HG03039 (cell line): ENCODE results near the gene MRPL48.
"Not testable (repeated sequence)": the region's sequence is repeated elsewhere in the genome, so short reads cannot be mapped to it uniquely, and the experiment has no call there.

ENCODE experiments used
- ATAC-seq: cut with Tn5 transposase; IDR thresholded peaks from one replicate; pipeline ENCODE4 v1.9.1; 2021; ENCODE audit warnings: mild to moderate bottlenecking, moderate library complexity; ENCODE audit not compliant: unreplicated experiment

MRPL48 gene

DNA sequence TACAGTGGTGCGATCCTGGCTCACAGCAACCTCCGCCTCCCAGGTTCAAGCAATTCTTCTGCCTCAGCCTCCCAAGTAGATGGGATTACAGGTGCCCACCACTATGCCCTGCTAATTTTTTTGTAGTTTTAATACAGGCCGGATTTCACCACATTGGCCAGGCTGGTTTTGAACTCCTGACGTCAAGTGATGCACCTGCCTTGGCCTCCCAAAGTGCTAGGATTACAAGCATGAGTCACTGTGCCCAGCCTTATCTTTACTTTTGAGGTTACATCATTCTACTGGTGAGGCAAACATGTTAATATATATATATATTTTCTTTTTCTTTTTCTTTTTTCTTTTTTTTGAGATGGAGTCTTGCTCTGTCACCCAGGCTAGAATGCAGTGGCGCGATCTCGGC, 16.9 kb upstream of the MRPL48 start:
- not testable (repeated sequence) for ATAC-seq

DNA sequence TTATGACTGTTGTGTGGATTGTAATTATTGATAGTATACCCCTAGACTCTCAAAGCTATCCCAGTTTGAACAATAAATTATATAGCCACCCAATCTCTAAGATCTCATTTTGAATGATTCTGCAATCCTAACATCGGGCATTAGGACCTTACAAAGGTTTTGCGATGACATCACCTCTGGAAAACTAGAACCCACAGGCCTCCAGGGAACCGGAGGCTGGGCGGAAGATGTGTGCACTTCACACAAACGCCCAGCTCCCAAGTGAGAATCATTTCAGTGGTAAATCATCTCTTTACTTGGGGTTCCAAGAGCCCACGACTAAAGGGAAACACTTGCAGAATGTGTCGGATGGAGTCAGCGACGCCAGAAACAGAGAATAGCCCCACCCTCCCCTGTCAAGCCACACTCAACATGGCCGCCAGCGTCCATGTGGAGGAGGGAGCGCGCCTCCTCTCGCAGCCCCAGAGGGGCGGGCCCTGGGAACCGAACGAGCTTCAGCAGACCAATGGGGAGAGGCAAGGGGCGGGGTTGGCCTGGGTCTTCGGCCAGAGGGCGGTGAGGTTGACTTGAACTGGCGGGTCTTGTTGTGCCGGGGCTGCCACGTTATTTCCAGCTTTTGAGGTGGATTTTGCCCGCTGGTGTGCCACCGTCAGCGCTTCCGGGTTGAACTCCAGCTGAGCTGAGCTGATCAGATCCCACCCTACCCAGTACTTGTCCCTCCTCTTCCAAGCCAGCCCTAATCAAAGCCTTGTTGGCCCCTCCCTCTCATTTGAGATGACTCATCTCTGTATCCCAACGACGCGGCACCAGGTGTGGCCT, 8.4 kb upstream of the MRPL48 start:
- peak; percentile 97 for ATAC-seq

DNA sequence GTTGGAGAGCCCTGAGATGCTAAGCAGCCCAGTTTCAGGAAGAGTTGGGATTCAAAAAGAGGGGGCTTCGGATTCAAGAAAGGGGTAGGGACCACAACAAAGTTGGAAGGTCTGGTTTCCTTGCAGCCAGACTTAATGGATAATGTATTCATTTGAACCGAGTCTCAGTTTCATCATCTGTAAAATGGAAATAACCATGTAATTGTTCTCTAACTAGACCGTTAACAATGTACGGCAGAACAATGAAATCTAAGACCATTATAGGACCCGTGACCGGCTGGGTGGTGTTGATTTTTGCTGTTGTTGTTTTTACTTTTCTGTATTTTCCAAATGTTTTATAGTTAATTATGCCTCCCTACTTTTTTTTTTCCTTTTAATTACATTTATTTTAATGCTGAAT, 6.4 kb upstream of the MRPL48 start:
- no peak for ATAC-seq

DNA sequence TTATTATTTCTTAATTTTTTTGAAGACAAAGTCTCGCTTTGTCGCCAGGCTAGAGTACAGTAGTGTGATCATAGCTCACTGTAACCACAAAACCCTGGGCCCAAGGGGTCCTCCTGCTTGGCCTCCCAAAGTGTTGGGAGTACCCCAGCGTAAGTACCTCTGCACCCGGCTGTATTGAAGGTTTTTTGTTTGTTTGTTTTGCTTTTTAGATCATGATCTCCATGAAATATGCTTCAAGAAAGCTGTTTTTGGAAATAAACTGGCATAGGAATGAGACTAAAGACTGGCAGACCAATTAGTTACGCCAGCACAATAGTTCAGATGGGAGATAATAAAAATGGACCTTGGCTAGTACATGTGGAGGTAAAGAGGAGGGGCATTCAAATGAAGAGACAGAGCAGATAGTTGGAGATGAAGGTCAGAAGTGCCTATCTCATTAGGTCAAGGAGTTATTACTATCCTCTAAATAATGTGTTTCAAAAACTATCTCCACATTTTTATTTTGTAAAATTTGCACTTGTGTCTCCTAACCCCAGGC, 4.1 kb upstream of the MRPL48 start:
- no peak for ATAC-seq

DNA sequence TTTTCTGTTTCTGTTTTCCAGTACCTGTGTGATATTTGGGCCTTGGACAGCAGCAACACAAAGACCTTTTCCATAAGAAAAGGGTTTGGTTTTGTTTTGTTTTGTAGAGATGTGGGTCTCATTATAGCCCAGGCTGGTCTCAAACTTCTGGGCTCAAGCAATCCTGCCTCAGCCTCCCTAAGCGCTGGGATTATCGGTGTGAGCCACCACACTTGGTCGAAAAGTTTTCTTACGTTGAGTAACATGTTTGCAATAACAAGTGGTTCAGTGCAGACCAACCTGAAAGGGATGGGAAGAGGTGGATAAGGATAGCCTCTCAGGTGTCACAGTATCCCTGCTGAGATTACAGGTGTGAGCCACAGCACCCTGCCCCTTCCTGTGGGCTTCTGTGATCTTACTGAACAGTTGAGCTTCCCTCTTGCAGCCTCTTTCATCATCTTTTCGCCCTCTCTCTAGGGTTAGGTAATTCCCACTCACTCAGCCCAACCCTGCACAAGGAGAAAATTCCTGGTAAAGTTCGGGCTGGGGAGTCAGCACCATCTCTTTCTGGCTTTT, 3.5 kb upstream of the MRPL48 start:
- ATAC-seq = no peak

DNA sequence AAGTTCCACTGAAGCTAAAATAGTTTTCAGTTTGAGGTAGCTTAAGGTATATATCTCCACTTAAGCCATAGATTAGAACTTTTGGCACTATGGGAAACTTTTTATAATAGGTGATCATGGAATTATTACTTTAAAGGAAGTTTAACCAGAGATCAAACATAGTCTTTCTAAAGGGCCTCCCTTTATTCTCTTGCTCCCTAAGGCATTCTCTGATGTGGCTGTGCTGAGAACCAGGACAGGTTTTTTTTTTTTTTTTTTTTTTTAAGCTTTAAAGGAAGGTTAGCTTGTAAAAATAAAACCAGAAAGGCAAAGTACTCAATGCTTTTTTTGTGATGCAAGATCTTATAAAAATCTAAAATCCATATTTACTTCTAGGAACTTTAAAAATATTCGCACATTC, 2.9 kb upstream of the MRPL48 start:
- ATAC-seq = no peak

DNA sequence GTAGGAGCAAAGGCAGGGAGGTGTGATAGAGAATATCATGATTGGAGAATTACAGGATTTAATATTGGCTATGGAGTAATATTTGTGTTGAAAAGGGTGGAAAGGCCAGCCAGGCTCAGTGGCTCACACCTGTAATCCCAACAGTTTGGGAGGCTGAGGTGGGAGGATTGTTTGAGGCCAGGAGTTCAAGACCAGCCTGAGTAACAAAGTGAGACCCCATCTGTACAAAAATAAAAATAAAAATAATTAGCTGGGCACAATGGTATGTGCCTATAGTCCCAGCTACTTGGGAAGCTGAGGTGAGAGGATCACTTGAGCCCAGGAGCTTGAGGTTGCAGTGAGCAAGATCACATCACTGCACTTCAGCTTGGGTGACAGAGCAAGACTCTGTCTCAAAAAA, 2.2 kb upstream of the MRPL48 start:
- not testable (repeated sequence) for ATAC-seq

DNA sequence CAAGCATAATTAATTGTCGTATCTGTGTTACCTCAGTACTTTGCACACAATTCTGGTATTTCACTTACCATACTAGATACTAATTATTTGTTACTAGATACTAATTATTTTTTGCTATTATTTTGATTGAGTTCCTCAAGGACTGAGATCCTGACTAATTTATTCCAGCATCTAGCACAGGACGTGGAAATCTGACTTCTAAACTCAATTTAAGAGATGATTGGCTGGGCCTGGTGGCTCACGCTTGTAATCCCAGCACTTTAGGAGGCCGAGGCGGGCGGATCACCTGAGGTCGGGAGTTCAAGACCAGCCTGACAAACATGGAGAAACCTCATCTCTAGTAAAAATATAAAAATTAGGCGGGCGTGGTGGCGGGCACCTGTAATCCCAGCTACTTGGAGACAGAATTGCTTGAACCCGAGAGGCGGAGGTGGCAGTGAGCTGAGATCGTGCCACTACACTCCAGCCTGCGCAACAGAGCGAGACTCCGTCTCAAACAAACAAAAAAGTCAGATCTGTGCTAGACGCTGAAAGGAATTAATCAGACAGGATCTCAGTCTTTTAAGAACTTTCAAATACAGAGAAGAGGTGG, 527 bp upstream of the MRPL48 start:
- ATAC-seq = no peak

DNA sequence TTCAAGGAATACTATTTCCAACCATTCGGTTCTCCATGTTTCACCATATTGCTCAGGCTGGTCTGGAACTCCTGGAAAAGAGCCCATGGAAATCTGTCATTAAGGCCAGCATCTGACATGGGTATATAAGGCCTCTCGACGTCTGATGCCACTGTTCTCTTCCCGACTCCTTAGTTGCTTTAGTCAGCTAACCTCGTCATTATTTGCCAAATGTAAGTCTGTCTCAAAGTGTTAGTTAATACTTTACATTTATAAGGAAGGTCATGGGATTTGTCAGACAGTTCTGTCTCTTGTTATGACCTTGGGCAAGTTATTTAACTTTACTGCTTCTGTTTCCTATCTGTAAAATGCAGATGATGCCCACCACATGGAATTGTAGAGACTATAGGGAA, 1.6 kb downstream of the MRPL48 start:
- ATAC-seq = no peak

DNA sequence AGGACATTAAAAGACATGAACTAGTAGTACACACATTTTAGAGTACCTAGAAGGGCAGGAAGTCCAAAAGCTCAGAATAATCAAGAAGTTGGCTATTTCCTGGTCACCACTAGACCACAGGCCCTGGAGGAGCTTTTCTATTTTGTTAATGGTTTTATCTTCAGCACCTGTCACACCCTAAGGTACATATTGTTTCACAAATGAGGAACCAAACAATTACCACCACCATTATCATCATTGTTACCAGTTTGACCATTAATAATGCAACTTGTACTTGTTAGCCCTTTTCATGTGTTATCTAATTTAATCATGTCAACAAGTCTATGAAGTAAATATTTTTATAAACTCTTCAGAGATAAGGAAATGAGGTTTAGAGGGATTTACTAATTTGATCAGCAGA, 4.9 kb downstream of the MRPL48 start:
- no peak for ATAC-seq

DNA sequence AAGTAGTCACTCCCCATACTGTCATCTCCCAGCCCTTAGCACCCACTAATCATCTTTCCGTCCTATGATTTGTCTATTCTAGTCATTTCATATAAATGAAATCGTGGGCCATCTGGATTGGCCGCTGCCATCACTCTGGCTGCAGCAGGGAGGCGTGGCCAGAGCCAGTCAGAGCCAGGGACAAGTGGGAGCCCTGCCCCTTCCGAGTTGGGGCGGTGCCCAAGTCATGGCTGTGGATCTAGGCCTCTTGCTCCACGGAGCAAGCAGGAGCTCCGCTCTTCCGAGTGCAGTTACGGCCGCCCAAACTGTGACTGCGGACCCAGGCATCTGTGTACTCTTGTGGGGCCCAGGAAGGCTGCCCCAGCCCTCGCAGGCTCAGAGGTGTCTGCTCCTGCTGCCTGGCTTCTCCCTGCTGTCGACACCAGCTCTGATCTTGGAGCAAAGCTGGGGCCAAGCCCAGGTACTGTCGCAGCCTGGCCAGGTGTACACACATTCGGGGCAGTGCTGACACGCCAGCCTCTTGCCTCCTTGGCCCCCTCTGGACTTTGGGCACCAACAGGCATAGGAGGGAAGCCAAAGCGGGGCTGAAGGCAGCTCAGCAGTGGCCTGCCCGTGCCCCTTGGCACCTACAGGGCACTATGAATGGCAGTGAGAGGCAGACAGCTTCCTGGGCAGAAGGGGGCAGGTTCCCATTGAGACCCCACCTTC, 8.4 kb downstream of the MRPL48 start:
- ATAC-seq = no peak

DNA sequence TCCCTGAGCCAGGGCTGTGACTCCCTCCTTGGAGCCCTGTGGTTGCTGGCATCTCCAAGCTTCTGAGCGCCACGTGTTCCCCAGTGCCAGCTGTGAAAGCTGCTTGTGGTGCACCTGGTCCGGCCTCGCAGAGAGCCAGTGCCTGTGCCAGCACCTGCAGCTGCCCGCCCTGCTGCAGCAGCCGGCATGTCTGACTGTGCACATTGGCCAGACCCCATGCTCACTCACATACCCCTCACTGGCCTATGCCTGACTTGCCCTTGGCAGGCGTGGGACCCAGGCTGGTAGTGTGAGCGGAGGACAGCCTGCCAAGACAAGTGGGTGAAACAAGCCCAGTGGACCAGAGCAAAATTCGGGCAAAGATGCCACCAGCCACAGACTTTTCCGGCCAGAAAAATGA, 9.8 kb downstream of the MRPL48 start:
- ATAC-seq = no peak

DNA sequence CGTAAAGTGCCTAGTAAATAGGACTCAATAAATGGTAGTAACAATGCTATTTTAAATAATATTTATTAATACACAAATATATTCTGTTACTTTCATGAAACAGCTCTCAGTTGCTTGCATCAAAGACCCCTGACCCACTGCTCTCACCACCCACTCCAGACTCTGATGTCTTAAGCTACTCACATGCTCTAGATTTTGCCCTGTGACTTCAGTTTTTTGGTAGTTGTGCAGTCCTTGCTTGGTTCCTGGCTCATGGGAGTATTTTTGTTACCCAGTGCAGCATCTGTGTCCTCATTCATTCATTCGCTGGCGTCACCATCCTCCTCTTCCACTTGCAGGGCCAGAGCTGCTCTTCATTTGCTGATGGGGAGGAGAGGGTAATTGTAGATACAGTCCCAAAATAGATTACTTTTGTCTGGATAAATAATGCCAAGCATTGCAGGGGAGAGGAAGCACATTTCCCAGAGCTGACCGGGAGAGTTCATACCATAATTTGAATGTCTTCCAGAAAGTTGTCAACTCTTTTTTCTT, 12.7 kb downstream of the MRPL48 start:
- ATAC-seq = no peak

DNA sequence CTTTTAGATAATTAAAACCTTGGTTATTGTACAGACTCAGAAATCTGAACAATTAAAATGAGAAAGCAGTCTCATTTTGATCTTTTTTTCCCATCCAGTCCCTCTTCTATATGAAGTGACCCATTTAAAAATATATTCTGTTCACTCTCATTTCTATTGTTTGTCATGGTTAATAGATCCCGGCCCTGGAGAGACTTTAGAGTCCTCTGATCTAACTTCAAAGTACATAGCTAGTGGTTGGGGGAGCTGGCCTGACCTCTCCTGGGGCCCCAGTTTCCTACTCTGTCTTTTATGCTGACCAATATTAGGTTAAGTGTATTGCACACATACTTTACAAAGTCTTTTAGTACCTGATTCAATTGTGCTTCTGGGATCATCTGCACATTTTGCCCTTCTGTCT, 13.5 kb downstream of the MRPL48 start:
- ATAC-seq = no peak

DNA sequence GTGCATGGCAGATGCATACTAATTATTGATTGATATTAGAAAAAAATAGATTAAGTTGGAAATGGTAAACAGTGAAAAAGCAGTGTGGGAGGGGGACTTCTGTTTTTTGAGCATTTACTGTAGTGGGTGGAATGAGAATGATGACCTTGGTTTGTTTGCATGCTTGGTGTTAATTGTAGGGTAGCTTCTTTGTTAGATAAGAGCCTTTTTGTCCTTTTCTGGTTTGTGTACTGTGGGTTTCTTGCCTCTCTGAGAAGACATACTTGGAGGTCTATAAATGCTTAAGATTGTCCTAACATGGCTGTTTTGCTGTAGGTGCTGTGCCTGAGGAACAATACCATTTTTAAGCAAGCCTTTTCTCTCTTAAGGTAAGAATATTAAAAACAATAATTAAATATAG, 17.0 kb downstream of the MRPL48 start:
- ATAC-seq = no peak

DNA sequence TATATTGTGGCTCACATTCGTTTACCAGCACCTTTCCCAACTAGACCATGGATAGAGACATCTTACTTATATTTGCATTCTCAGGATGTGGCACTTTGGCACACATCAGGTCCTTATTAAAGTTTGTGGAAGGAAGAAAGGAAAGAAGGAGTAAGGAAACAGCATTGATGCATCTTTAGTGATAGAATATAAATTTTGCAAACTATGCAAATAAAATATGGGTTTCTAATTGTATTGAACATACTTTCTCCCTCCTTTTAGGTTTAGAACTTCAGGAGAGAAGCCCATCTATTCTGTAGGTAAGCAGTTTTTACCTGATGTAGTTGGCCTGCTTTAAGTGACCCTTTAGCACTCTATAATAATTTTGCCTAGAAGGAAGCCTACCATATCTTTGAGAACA, 20.4 kb downstream of the MRPL48 start:
- no peak for ATAC-seq

DNA sequence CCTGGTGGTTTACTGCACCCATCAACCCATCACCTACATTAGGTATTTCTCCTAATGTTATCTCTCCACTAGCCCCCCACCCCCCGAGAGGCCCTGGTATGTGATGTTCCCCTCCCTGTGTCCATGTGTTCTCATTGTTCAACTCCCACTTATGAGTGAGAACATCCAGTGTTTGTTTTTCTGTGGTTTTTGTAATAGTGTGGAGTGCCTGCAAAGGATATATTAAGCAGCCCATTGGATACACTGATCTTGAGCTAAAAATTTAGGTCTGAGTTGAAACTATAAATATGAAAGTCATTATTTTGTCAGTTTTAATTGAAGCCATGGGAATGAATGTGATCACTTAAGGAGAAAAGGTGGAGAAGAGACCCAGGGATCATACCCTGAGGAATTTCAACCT, 23.0 kb downstream of the MRPL48 start:
- no peak for ATAC-seq

DNA sequence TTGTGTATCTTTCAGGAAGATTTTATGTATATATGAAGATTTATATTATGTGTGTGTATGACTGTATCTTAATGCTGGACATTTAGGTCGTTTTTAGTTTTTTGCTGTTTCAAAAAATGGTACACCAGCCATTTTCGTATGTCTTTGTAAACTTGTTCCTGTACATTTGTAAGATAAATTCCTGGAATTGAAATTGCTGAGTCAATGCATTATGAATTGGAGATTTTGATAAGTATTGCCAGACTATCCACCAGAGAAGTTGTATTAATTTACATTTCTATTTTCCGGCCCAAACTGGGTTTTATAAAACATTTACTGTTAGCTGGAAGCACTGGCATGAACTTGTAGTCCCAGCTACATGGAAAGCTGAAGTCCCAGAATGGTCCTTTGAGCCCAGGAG, 24.6 kb downstream of the MRPL48 start:
- no peak for ATAC-seq

DNA sequence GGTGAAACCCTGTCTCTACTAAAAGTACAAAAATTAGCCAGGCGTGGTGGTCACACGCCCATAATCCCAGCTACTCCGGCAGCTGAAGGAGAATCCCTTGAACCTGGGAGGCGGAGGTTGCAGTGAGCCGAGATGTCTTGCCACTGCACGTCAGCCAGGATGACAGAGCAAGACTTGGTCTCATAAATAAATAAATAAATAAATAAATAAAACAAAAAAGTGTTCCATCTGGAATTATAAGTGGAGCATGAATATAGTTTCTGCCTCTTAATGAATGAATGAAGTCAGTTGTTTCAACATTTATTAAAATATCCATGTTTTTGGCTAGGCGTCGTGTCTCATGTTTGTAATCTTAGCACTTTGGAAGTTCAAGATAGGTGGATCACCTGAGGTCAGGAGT, 27.1 kb downstream of the MRPL48 start:
- no peak for ATAC-seq

DNA sequence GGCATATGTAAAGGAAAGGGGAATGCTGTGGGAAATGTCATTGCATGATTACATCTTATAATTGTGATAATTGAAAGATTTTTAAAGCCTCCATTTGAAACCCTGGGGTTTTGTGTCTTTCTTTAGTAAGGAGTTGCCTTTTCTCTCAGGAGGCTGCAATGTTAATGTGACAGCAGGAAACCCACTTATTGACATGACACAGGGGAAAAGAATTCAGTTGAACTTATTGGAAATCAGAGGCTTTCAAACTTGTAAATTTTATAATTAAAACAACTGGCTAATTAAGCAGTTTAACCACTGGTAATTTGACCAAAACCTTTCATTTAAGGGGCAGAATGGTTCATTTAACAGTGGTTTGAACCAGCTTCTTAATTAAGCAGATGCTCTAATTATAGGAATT, 31.2 kb downstream of the MRPL48 start:
- no peak for ATAC-seq

DNA sequence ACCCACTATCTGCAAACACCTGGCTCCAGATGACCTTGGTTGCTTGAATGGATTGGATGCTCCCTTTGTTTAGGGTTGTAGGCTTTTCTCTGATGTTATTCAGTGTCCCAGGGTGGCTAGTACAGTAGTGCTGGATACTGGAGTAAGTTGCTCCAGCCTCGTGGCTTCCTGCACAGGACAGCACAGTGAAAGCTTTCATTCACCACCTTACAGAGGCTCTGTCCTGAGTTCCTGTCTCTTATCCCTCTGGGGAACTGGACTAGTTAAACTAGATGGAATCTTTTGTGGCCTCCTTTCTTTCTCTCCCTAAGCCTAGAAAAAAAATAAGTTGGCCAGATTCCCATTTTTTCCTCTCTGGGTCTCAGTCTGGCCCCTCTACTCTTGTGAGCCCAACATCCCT, 42.6 kb downstream of the MRPL48 start:
- no peak for ATAC-seq
